ENCODE data around the gene MLXIP. TPM values are rescaled to one million over a fixed set of nuclear protein-coding genes. Genes with fewer than 3 reads are reported as not detected.

The MLXIP gene
- total RNA-seq, 1 experiment from 2014 or later = 46.3 TPM

- ATAC-seq (no peak), DNase-seq (ENCODE audit: low read depth, low spot score) (no peak)
- Histone ChIP-seq H3K27ac (ENCODE audit: low read depth, low read length) (no peak overlapping the region), H3K79me2 (ENCODE audit: insufficient read depth, low read length) (no peaks in the 10 kb centered on the region), H3K36me3 (ENCODE audit: control insufficient read depth in 1 of 2, insufficient read depth in 2 of 2, low read length in 2 of 2) (no peaks in the 10 kb centered on the region), H3K9me3 (ENCODE audit: control insufficient read depth in 1 of 2, insufficient read depth in 1 of 2, low read depth in 1 of 2, low read length in 2 of 2) (no peaks in the 10 kb centered on the region), H3K4me3 (replicated peaks in 1 of 2; ENCODE audit: low read depth in 1 of 2, low read length in 2 of 2) (no peak overlapping the region), H3K9ac (ENCODE audit: low read length) (no peak overlapping the region), H3K9me2 (ENCODE audit: insufficient read depth) (no peaks in the 10 kb centered on the region), H3K4me1 (ENCODE audit: control insufficient read depth in 1 of 2, insufficient read depth in 2 of 2, low read length in 2 of 2) (no peaks in the 10 kb centered on the region), H4K20me1 (ENCODE audit: insufficient read depth) (no peaks in the 10 kb centered on the region), H3K4me2 (ENCODE audit: low read length) (no peak overlapping the region), H2AFZ (ENCODE audit: low read depth, low read length, poor library complexity, severe bottlenecking) (no peak overlapping the region), H3K27me3 (ENCODE audit: insufficient read depth, low read length) (no peaks in the 10 kb centered on the region)
- intact Hi-C loops (cut with micrococcal nuclease) = no loop called here
- no peak for TF ChIP-seq POLR2AphosphoS5 (IDR thresholded peaks at IDR 0.05; ENCODE audit: low read depth, low read length)
- TF ChIP-seq ZFX (IDR thresholded peaks at IDR 0.05) = no peak
- TF ChIP-seq, protein P1, sequence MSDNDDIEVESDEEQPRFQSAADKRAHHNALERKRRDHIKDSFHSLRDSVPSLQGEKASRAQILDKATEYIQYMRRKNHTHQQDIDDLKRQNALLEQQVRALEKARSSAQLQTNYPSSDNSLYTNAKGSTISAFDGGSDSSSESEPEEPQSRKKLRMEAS (IDR thresholded peaks at IDR 0.05) = no peak
- no peak for TF ChIP-seq YY1 (IDR thresholded peaks at IDR 0.05; ENCODE audit: extremely low read depth, insufficient replicate concordance, low read depth, low read length)
- no peak for TF ChIP-seq CEBPB (IDR thresholded peaks at IDR 0.05; ENCODE audit: low read depth)
- no peak for TF ChIP-seq TCF7L2 (IDR thresholded peaks at IDR 0.05; ENCODE audit: borderline replicate concordance, extremely low read depth, insufficient read depth, insufficient read length)
- no peak for TF ChIP-seq CBX3 (IDR thresholded peaks at IDR 0.05; ENCODE audit: low read depth)
- TF ChIP-seq ZBTB33 (IDR thresholded peaks at IDR 0.05; ENCODE audit: extremely low read depth, insufficient replicate concordance, low read length) = no peak
- no peak for TF ChIP-seq POLR2A (IDR thresholded peaks at IDR 0.05; ENCODE audit: borderline replicate concordance, extremely low read depth, insufficient read depth, insufficient read length)
- no peak for TF ChIP-seq SP1 (IDR thresholded peaks at IDR 0.05; ENCODE audit: low read depth)
- TF ChIP-seq EGR1 (IDR thresholded peaks at IDR 0.05; ENCODE audit: low read depth) = no peak
- TF ChIP-seq, protein P2, sequence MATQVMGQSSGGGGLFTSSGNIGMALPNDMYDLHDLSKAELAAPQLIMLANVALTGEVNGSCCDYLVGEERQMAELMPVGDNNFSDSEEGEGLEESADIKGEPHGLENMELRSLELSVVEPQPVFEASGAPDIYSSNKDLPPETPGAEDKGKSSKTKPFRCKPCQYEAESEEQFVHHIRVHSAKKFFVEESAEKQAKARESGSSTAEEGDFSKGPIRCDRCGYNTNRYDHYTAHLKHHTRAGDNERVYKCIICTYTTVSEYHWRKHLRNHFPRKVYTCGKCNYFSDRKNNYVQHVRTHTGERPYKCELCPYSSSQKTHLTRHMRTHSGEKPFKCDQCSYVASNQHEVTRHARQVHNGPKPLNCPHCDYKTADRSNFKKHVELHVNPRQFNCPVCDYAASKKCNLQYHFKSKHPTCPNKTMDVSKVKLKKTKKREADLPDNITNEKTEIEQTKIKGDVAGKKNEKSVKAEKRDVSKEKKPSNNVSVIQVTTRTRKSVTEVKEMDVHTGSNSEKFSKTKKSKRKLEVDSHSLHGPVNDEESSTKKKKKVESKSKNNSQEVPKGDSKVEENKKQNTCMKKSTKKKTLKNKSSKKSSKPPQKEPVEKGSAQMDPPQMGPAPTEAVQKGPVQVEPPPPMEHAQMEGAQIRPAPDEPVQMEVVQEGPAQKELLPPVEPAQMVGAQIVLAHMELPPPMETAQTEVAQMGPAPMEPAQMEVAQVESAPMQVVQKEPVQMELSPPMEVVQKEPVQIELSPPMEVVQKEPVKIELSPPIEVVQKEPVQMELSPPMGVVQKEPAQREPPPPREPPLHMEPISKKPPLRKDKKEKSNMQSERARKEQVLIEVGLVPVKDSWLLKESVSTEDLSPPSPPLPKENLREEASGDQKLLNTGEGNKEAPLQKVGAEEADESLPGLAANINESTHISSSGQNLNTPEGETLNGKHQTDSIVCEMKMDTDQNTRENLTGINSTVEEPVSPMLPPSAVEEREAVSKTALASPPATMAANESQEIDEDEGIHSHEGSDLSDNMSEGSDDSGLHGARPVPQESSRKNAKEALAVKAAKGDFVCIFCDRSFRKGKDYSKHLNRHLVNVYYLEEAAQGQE (IDR thresholded peaks at IDR 0.05; ENCODE audit: low read depth) = no peak
- no peak for TF ChIP-seq ELF1 (IDR thresholded peaks at IDR 0.05; ENCODE audit: borderline replicate concordance, low read depth)
- TF ChIP-seq EZH2phosphoT487 (IDR thresholded peaks at IDR 0.05; ENCODE audit: borderline replicate concordance) = no peak
- TF ChIP-seq CTCF (IDR thresholded peaks at IDR 0.05 in 2 of 3, conservative IDR thresholded peaks at IDR 0.05 in 1 of 3; ENCODE audit: borderline replicate concordance in 1 of 3, insufficient read depth in 1 of 3, low read depth in 2 of 3, low read length in 2 of 3) = no peak
- no peak for TF ChIP-seq EZH2 (IDR thresholded peaks at IDR 0.05)
- TF ChIP-seq SIN3A (IDR thresholded peaks at IDR 0.05; ENCODE audit: low read depth) = no peak
- no peak for TF ChIP-seq FOSL1 (IDR thresholded peaks at IDR 0.05; ENCODE audit: low read depth)
- ChIA-PET POLR2A (interaction anchor here (0.5 kb wide), 1 partner anchor 242 kb away, joined by 3 read pairs; no protein-coding TSS in a partner anchor), CTCF (no interaction called here), RAD21 (ENCODE audit: low non-redundant PET in 1 of 2, low total read pairs in 2 of 2, uncharacterized antibody in 2 of 2, unreplicated experiment in 2 of 2) (no interaction called here)
- BruUV-seq (replicated peaks) = no TSS peak
Measured at GRCh38 chr12:122158700-122159285, 80.2 kb downstream of the MLXIP start.

All from HCT116 (cell line).